NOMO-1 treated with DMSO at 0.1 percent for 48 hours (cell line): ENCODE measurements around the gene UTP14A.
"Not testable (repeated sequence)": the region's sequence is repeated elsewhere in the genome, so short reads cannot be mapped to it uniquely, and the experiment has no call there.

Experiments used
- DNase-seq: peaks from one replicate; lab custom pipeline; 2025; ENCODE audit not compliant: unreplicated experiment; lab: John Stamatoyannopoulos, UW

The UTP14A gene

GRCh38 chrX:129905787-129906580, at the start of gene UTP14A:
Gene UTP14A, plus strand, starts transcription at chrX:129906164. Its CDS starts 47 bp downstream, at chrX:129906211.
- peak; percentile 85 for DNase-seq

- DNase-seq, result not testable (repeated sequence)
These were observed 46.8 kb upstream of the UTP14A start for GRCh38 chrX:129859134-129859533.

- DNase-seq, result not testable (repeated sequence)
These were observed 39.6 kb upstream of the UTP14A start for GRCh38 chrX:129866321-129866720.

GRCh38 chrX:129872524-129872923, 33.4 kb upstream of the UTP14A start:
- DNase-seq, result no peak

- no peak for DNase-seq
These were observed 30.3 kb upstream of the UTP14A start for GRCh38 chrX:129875669-129876068.

- DNase-seq, result no peak
These were observed 29.1 kb upstream of the UTP14A start for GRCh38 chrX:129876771-129877305.

- DNase-seq, result no peak
These were observed 28.6 kb upstream of the UTP14A start for GRCh38 chrX:129877401-129877800.

- no peak for DNase-seq
These were observed 5.9 kb upstream of the UTP14A start for GRCh38 chrX:129900054-129900453.

GRCh38 chrX:129908636-129909035, 2.7 kb downstream of the UTP14A start:
- DNase-seq, result no peak

- DNase-seq, result peak; percentile 55
These were observed 19.5 kb downstream of the UTP14A start for GRCh38 chrX:129925305-129926092.

GRCh38 chrX:129930941-129931410, 25.0 kb downstream of the UTP14A start:
- no peak for DNase-seq

- DNase-seq, result peak; percentile 79
These were observed 25.5 kb downstream of the UTP14A start for GRCh38 chrX:129931411-129932015.

GRCh38 chrX:129932016-129932820, 26.3 kb downstream of the UTP14A start:
- DNase-seq, result peak; percentile 58

- DNase-seq, result no peak
These were observed 26.9 kb downstream of the UTP14A start for GRCh38 chrX:129932821-129933321.

- DNase-seq, result no peak
These were observed 27.7 kb downstream of the UTP14A start for GRCh38 chrX:129933700-129934099.

GRCh38 chrX:129934461-129934860, 28.5 kb downstream of the UTP14A start:
- no peak for DNase-seq

GRCh38 chrX:129934952-129935351, 29.0 kb downstream of the UTP14A start:
- DNase-seq, result no peak

- no peak for DNase-seq
These were observed 32.1 kb downstream of the UTP14A start for GRCh38 chrX:129938081-129938480.

GRCh38 chrX:129939986-129940385, 34.0 kb downstream of the UTP14A start:
- no peak for DNase-seq

GRCh38 chrX:129940721-129941120, 34.8 kb downstream of the UTP14A start:
- DNase-seq, result no peak
